HFFc6 (cell line): ENCODE measurements around the gene BSG. TPM values are rescaled to one million over a fixed set of nuclear protein-coding genes. Genes with fewer than 3 reads are reported as not detected.
A peak's percentile ranks its signal among the peaks of the same experiment; 100 is the strongest.

ENCODE experiments used
- DNase-seq: peaks from one replicate; pipeline ENCODE4 v3.0.0-alpha.2; 2018
- H3K27ac Mint-ChIP-seq: 2 replicates; pipeline ENCODE4 v1.8.0; 2020; ENCODE audit warnings: mild to moderate bottlenecking, mixed read lengths
- H3K27me3 Mint-ChIP-seq: 2 replicates; pipeline ENCODE4 v1.8.0; 2021; ENCODE audit warnings: mild to moderate bottlenecking, moderate library complexity, mixed read lengths; ENCODE audit not compliant: insufficient read depth
- H3K36me3 Mint-ChIP-seq: 2 replicates; pipeline ENCODE4 v1.8.0; 2021; ENCODE audit warnings: low read depth, mixed read lengths
- H3K4me1 Mint-ChIP-seq: 2 replicates; pipeline ENCODE4 v1.8.0; 2020; ENCODE audit warnings: low read depth, mixed read lengths
- H3K4me3 Mint-ChIP-seq: 2 replicates; pipeline ENCODE4 v1.8.0; 2020; ENCODE audit warnings: mild to moderate bottlenecking, moderate library complexity, mixed read lengths
- H3K9me3 Mint-ChIP-seq: 2 replicates; pipeline ENCODE4 v1.8.0; 2020; ENCODE audit warnings: mild to moderate bottlenecking, mixed read lengths
- CTCF ChIP-seq: fragments of 200-600 bp; sonication (generic); IDR thresholded peaks from 2 replicates; pipeline ENCODE4 v1.5.0; 2021; ENCODE audit warnings: antibody characterized with exemption, mild to moderate bottlenecking
- total RNA-seq, 6 experiments: library from RNA; stranded (reverse); fragmentation: NEBNext Ultra II Directional; extraction: Animal tissue kit (Norgen Biotek cat#: 25700); gene quantifications; 2 replicates in 1 of 6; 3 replicates in 5 of 6; pipeline ENCODE4 v1.2.3, GENCODE V29; 2021

The BSG gene
- total RNA-seq, 6 experiments from 2014 or later: 422 to 534 (median 465) TPM

DNA sequence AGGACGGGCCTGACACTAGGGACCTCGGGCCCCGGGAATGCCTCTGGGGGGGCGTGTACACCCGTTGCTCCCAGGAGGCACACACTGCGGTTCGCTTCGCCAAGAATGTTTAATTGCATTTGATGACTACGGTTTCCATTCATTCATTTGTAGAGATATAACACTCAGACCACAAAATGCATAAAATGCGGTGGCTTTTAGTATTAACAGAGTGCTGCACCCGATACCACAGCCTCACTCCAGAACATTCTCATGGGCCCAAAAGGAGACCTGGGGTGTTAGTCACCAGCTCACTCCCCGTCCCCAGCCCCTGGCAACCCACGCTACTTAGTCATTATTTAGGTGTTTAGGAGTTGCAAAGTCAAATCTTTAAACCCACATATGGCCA, 39.1 kb downstream of the BSG start:
- H3K36me3 Mint-ChIP-seq: peaks cover 8% of the 10 kb centered on the region
- peak; percentile 99 for DNase-seq
- H3K27ac Mint-ChIP-seq: peak overlapping the region; percentile 96
- peaks cover 18% of the 10 kb centered on the region for H3K4me1 Mint-ChIP-seq
- peak overlapping the region; percentile 65 for H3K4me3 Mint-ChIP-seq
- H3K9me3 Mint-ChIP-seq: no peaks in the 10 kb centered on the region
- TF ChIP-seq CTCF: no peak
- peaks cover 5% of the 10 kb centered on the region for H3K27me3 Mint-ChIP-seq

- DNase-seq: no peak
- no peak overlapping the region for H3K4me3 Mint-ChIP-seq
- H3K36me3 Mint-ChIP-seq: peaks cover 8% of the 10 kb centered on the region
- H3K9me3 Mint-ChIP-seq: no peaks in the 10 kb centered on the region
- peaks cover 5% of the 10 kb centered on the region for H3K27me3 Mint-ChIP-seq
- no peak for TF ChIP-seq CTCF
- H3K4me1 Mint-ChIP-seq: peaks cover 18% of the 10 kb centered on the region
- H3K27ac Mint-ChIP-seq: peak overlapping the region; percentile 45; the same call in 1 of the 2 replicates
Measured at GRCh38 chr19:612941-613340, 40.5 kb downstream of the BSG start.

- H3K4me3 Mint-ChIP-seq: no peak overlapping the region
- no peak overlapping the region for H3K27ac Mint-ChIP-seq
- DNase-seq: no peak
Measured at GRCh38 chr19:613732-614567, 41.6 kb downstream of the BSG start.

DNA sequence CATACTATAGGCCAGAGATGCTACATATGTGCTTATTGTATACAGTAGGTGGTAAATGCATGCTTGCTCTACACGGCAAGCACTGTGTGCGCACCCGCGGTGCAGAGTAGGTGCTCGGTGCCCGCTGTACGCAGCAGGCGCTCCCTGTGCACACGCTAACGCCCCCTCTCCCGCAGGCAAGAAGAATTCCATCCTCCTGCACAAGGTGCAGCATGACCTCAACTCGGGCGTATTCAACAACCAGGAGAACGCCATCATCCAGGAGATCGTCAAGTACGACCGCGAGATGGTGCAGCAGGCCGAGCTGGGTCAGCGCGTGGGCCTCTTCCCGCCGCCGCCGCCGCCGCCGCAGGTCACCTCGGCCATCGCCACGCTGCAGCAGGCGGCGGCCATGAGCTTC, 43.2 kb downstream of the BSG start:
- H3K4me1 Mint-ChIP-seq: peaks cover 18% of the 10 kb centered on the region
- peaks cover 5% of the 10 kb centered on the region for H3K27me3 Mint-ChIP-seq
- H3K4me3 Mint-ChIP-seq: no peak overlapping the region
- no peak overlapping the region for H3K27ac Mint-ChIP-seq
- no peak for TF ChIP-seq CTCF
- no peak for DNase-seq
- H3K36me3 Mint-ChIP-seq: peaks cover 13% of the 10 kb centered on the region
- no peaks in the 10 kb centered on the region for H3K9me3 Mint-ChIP-seq

More at GRCh38 chr19:613732-614567, 41.6 kb downstream of the BSG start:
- Mint-ChIP-seq H3K9me3 (no peaks in the 10 kb centered on the region), H3K4me1 (peaks cover 18% of the 10 kb centered on the region), H3K36me3 (peaks cover 12% of the 10 kb centered on the region), H3K27me3 (peaks cover 5% of the 10 kb centered on the region)
- TF ChIP-seq CTCF: no peak

GRCh38 chr19:616062-616700, 43.8 kb downstream of the BSG start:
- peaks cover 12% of the 10 kb centered on the region for H3K4me1 Mint-ChIP-seq
- no peaks in the 10 kb centered on the region for H3K9me3 Mint-ChIP-seq
- DNase-seq: no peak
- peaks cover 13% of the 10 kb centered on the region for H3K36me3 Mint-ChIP-seq
- TF ChIP-seq CTCF: no peak
- no peak overlapping the region for H3K27ac Mint-ChIP-seq
- no peak overlapping the region for H3K4me3 Mint-ChIP-seq
- peaks cover 4% of the 10 kb centered on the region for H3K27me3 Mint-ChIP-seq
